ENCODE data around the gene ABCC2.
A peak's percentile ranks its signal among the peaks of the same experiment; 100 is the strongest.

Gene ABCC2

GRCh38 chr10:99770408-99771045 lies 11.9 kb upstream of the ABCC2 start:
- H3K36me3 ChIP-seq (ENCODE audit: control insufficient read depth, insufficient read depth, low read length): no peaks in the 10 kb centered on the region
- no peaks in the 10 kb centered on the region for H3K4me1 ChIP-seq (ENCODE audit: control insufficient read depth, insufficient read depth, low read length)
- H3K27ac ChIP-seq (ENCODE audit: low read length): no peak overlapping the region
- no peaks in the 10 kb centered on the region for H3K9me3 ChIP-seq (ENCODE audit: control insufficient read depth, insufficient read depth, low read length)
- H3K27me3 ChIP-seq (ENCODE audit: control insufficient read depth, insufficient read depth, low read length): no peaks in the 10 kb centered on the region
- no CpG with 5 or more reads among the region's 4 CpGs for WGBS (ENCODE audit: insufficient coverage, insufficient read length)
- DNase-seq (ENCODE audit: low read depth, low spot score): no peak
- no peak overlapping the region for H3K4me3 ChIP-seq (ENCODE audit: low read length)

GRCh38 chr10:99775850-99776249 lies 6.6 kb upstream of the ABCC2 start:
- Histone ChIP-seq H3K36me3 (ENCODE audit: control insufficient read depth, insufficient read depth, low read length) (no peaks in the 10 kb centered on the region), H3K9me3 (ENCODE audit: control insufficient read depth, insufficient read depth, low read length) (no peaks in the 10 kb centered on the region), H3K27me3 (ENCODE audit: control insufficient read depth, insufficient read depth, low read length) (no peaks in the 10 kb centered on the region), H3K27ac (ENCODE audit: low read length) (no peak overlapping the region), H3K4me3 (ENCODE audit: low read length) (no peak overlapping the region), H3K4me1 (ENCODE audit: control insufficient read depth, insufficient read depth, low read length) (peaks cover 2% of the 10 kb centered on the region; the same call in 1 of the 2 replicates)
- DNase-seq (ENCODE audit: low read depth, low spot score): no peak

GRCh38 chr10:99777918-99778714 lies 4.3 kb upstream of the ABCC2 start:
- Histone ChIP-seq H3K27ac (ENCODE audit: low read length) (no peak overlapping the region), H3K27me3 (ENCODE audit: control insufficient read depth, insufficient read depth, low read length) (no peaks in the 10 kb centered on the region), H3K4me1 (ENCODE audit: control insufficient read depth, insufficient read depth, low read length) (peaks cover 2% of the 10 kb centered on the region; the same call in 1 of the 2 replicates), H3K36me3 (ENCODE audit: control insufficient read depth, insufficient read depth, low read length) (no peaks in the 10 kb centered on the region), H3K4me3 (ENCODE audit: low read length) (no peak overlapping the region), H3K9me3 (ENCODE audit: control insufficient read depth, insufficient read depth, low read length) (no peaks in the 10 kb centered on the region)
- DNase-seq (ENCODE audit: low read depth, low spot score): no peak
- no CpG with 5 or more reads among the region's 1 CpG for WGBS (ENCODE audit: insufficient coverage, insufficient read length)

GRCh38 chr10:99779335-99779734 lies 3.1 kb upstream of the ABCC2 start:
- H3K4me3 ChIP-seq (ENCODE audit: low read length): no peak overlapping the region
- WGBS (ENCODE audit: insufficient coverage, insufficient read length): no CpG with 5 or more reads among the region's 4 CpGs
- DNase-seq (ENCODE audit: low read depth, low spot score): no peak

GRCh38 chr10:99781734-99782429 lies 558 bp upstream of the ABCC2 start:
- H3K9me3 ChIP-seq (ENCODE audit: control insufficient read depth, insufficient read depth, low read length): no peaks in the 10 kb centered on the region
- peaks cover 2% of the 10 kb centered on the region for H3K4me1 ChIP-seq (ENCODE audit: control insufficient read depth, insufficient read depth, low read length)
- no peaks in the 10 kb centered on the region for H3K36me3 ChIP-seq (ENCODE audit: control insufficient read depth, insufficient read depth, low read length)
- WGBS (ENCODE audit: insufficient coverage, insufficient read length): no CpG with 5 or more reads among the region's 5 CpGs
- no peak overlapping the region for H3K4me3 ChIP-seq (ENCODE audit: low read length)
- H3K27ac ChIP-seq (ENCODE audit: low read length): no peak overlapping the region
- no peaks in the 10 kb centered on the region for H3K27me3 ChIP-seq (ENCODE audit: control insufficient read depth, insufficient read depth, low read length)
- DNase-seq (ENCODE audit: low read depth, low spot score): no peak

More at GRCh38 chr10:99779335-99779734, 3.1 kb upstream of the ABCC2 start:
- Histone ChIP-seq H3K4me1 (ENCODE audit: control insufficient read depth, insufficient read depth, low read length) (peaks cover 2% of the 10 kb centered on the region; the same call in 1 of the 2 replicates), H3K9me3 (ENCODE audit: control insufficient read depth, insufficient read depth, low read length) (no peaks in the 10 kb centered on the region), H3K27ac (ENCODE audit: low read length) (no peak overlapping the region), H3K36me3 (ENCODE audit: control insufficient read depth, insufficient read depth, low read length) (no peaks in the 10 kb centered on the region), H3K27me3 (ENCODE audit: control insufficient read depth, insufficient read depth, low read length) (no peaks in the 10 kb centered on the region)

GRCh38 chr10:99784016-99784726 lies 1.7 kb downstream of the ABCC2 start:
- no peak overlapping the region for H3K4me3 ChIP-seq (ENCODE audit: low read length)
- H3K27ac ChIP-seq (ENCODE audit: low read length): no peak overlapping the region
- H3K27me3 ChIP-seq (ENCODE audit: control insufficient read depth, insufficient read depth, low read length): no peaks in the 10 kb centered on the region
- peaks cover 2% of the 10 kb centered on the region for H3K4me1 ChIP-seq (ENCODE audit: control insufficient read depth, insufficient read depth, low read length)
- H3K9me3 ChIP-seq (ENCODE audit: control insufficient read depth, insufficient read depth, low read length): no peaks in the 10 kb centered on the region
- H3K36me3 ChIP-seq (ENCODE audit: control insufficient read depth, insufficient read depth, low read length): no peaks in the 10 kb centered on the region
- WGBS (ENCODE audit: insufficient coverage, insufficient read length): 100% methylated on average over 1 of the region's 7 CpGs
- no peak for DNase-seq (ENCODE audit: low read depth, low spot score)

GRCh38 chr10:99784727-99785441 lies 2.4 kb downstream of the ABCC2 start:
- no CpG with 5 or more reads among the region's 6 CpGs for WGBS (ENCODE audit: insufficient coverage, insufficient read length)
- no peak overlapping the region for H3K27ac ChIP-seq (ENCODE audit: low read length)

GRCh38 chr10:99785646-99786045 lies 3.2 kb downstream of the ABCC2 start:
- WGBS (ENCODE audit: insufficient coverage, insufficient read length): no CpG with 5 or more reads among the region's 6 CpGs

More at GRCh38 chr10:99784727-99785441, 2.4 kb downstream of the ABCC2 start:
- Histone ChIP-seq H3K4me3 (ENCODE audit: low read length) (no peak overlapping the region), H3K27me3 (ENCODE audit: control insufficient read depth, insufficient read depth, low read length) (no peaks in the 10 kb centered on the region), H3K4me1 (ENCODE audit: control insufficient read depth, insufficient read depth, low read length) (no peaks in the 10 kb centered on the region; the same call in 1 of the 2 replicates), H3K9me3 (ENCODE audit: control insufficient read depth, insufficient read depth, low read length) (no peaks in the 10 kb centered on the region), H3K36me3 (ENCODE audit: control insufficient read depth, insufficient read depth, low read length) (no peaks in the 10 kb centered on the region)
- DNase-seq (ENCODE audit: low read depth, low spot score): no peak

GRCh38 chr10:99787311-99787710 lies 4.9 kb downstream of the ABCC2 start:
- Histone ChIP-seq H3K36me3 (ENCODE audit: control insufficient read depth, insufficient read depth, low read length) (no peaks in the 10 kb centered on the region), H3K27me3 (ENCODE audit: control insufficient read depth, insufficient read depth, low read length) (no peaks in the 10 kb centered on the region), H3K4me1 (ENCODE audit: control insufficient read depth, insufficient read depth, low read length) (no peaks in the 10 kb centered on the region; the same call in 1 of the 2 replicates), H3K9me3 (ENCODE audit: control insufficient read depth, insufficient read depth, low read length) (no peaks in the 10 kb centered on the region), H3K27ac (ENCODE audit: low read length) (no peak overlapping the region), H3K4me3 (ENCODE audit: low read length) (no peak overlapping the region)
- WGBS (ENCODE audit: insufficient coverage, insufficient read length): no CpG with 5 or more reads among the region's 5 CpGs
- no peak for DNase-seq (ENCODE audit: low read depth, low spot score)

More at GRCh38 chr10:99785646-99786045, 3.2 kb downstream of the ABCC2 start:
- Histone ChIP-seq H3K4me3 (ENCODE audit: low read length) (no peak overlapping the region), H3K27ac (ENCODE audit: low read length) (no peak overlapping the region), H3K4me1 (ENCODE audit: control insufficient read depth, insufficient read depth, low read length) (no peaks in the 10 kb centered on the region; the same call in 1 of the 2 replicates), H3K9me3 (ENCODE audit: control insufficient read depth, insufficient read depth, low read length) (no peaks in the 10 kb centered on the region), H3K27me3 (ENCODE audit: control insufficient read depth, insufficient read depth, low read length) (no peaks in the 10 kb centered on the region), H3K36me3 (ENCODE audit: control insufficient read depth, insufficient read depth, low read length) (no peaks in the 10 kb centered on the region)
- peak; percentile 18 for DNase-seq (ENCODE audit: low read depth, low spot score)

All from iPS DF 6.9 (cell line).